K562 (cell line): ENCODE results near the gene TLX2. TPM values are rescaled to one million over a fixed set of nuclear protein-coding genes. Genes with fewer than 3 reads are reported as not detected.

Experiments
- ATF1 ChIP-seq, 2 experiments: fragments of 450-650 bp in 1 of 2; IDR thresholded peaks; 2 replicates each; pipeline ENCODE4 v1.6.1; 2016; ENCODE audit warnings: missing compliant biosample characterization in 1 of 2, missing genetic modification characterization in 1 of 2
- CHCHD3 ChIP-seq: fragments of 250-450 bp; sonication (Bioruptor Pico); IDR thresholded peaks from 2 replicates; pipeline ENCODE4 v2.1.2; 2022; ENCODE audit warnings: mild to moderate bottlenecking
- E2F4 ChIP-seq: sonication (generic); formaldehyde crosslinking; IDR thresholded peaks from 2 replicates; pipeline ENCODE4 v1.8.0; 2022; ENCODE audit warnings: mild to moderate bottlenecking, low read depth, missing genetic modification reagents
- EGR1 ChIP-seq: fragments of 450-650 bp; conservative IDR thresholded peaks from 2 replicates; pipeline ENCODE4 v1.6.1; 2017; ENCODE audit warnings: mild to moderate bottlenecking
- GATAD2A ChIP-seq: fragments of 450-650 bp; IDR thresholded peaks from 2 replicates; pipeline ENCODE4 v1.6.1; 2017
- GATAD2B ChIP-seq: fragments of 450-650 bp; IDR thresholded peaks from 2 replicates; pipeline ENCODE4 v1.6.1; 2017; ENCODE audit warnings: mild to moderate bottlenecking, borderline replicate concordance
- GTF2A2 ChIP-seq: IDR thresholded peaks from 2 replicates; pipeline ENCODE4 v1.6.1; 2016; ENCODE audit warnings: mild to moderate bottlenecking, missing genetic modification characterization, missing compliant biosample characterization
- HNRNPH1 ChIP-seq: fragments of 200-400 bp; formaldehyde crosslinking; optimal IDR thresholded peaks from 2 replicates; pipeline ENCODE3; 2017; ENCODE audit warnings: low read depth, mild to moderate bottlenecking, low read length, moderate library complexity
- MCM5 ChIP-seq: fragments of 450-650 bp; IDR thresholded peaks from 2 replicates; pipeline ENCODE4 v1.6.1; 2016; ENCODE audit warnings: low read depth
- NR2C2 ChIP-seq, 2 experiments: fragments of 200-800 bp in 1 of 2; sonication (Bioruptor generic) in 1 of 2; sonication (generic) in 1 of 2; formaldehyde crosslinking in 1 of 2; IDR thresholded peaks; 2 replicates each; pipeline versions ENCODE4 v1.6.1 to v1.8.0; 2016 to 2022; ENCODE audit warnings: mild to moderate bottlenecking in 1 of 2, missing compliant biosample characterization in 1 of 2, missing genetic modification characterization in 1 of 2, missing genetic modification reagents in 1 of 2
- PCBP2 ChIP-seq: fragments of 200-400 bp; formaldehyde crosslinking; IDR thresholded peaks from 2 replicates; pipeline ENCODE4 v1.6.1; 2018; ENCODE audit warnings: low read length, low read depth, mild to moderate bottlenecking, moderate library complexity; ENCODE audit not compliant: poor library complexity, severe bottlenecking
- POLR2AphosphoS2 ChIP-seq: IDR thresholded peaks from 2 replicates; pipeline ENCODE4 v1.6.1; 2012; ENCODE audit warnings: low read length, improper control_type of control experiment
- POLR2H ChIP-seq: IDR thresholded peaks from 2 replicates; pipeline ENCODE4 v1.6.1; 2016; ENCODE audit warnings: missing genetic modification characterization, low read depth, mild to moderate bottlenecking, control low read depth, missing compliant biosample characterization, moderate library complexity
- PURB ChIP-seq: sonication (generic); formaldehyde crosslinking; IDR thresholded peaks from 2 replicates; pipeline ENCODE4 v1.9.0; 2021; ENCODE audit warnings: low read depth, mild to moderate bottlenecking, missing genetic modification reagents
- SMARCA4 ChIP-seq: fragments of 450-650 bp; IDR thresholded peaks from 2 replicates; pipeline ENCODE4 v1.6.1; 2016
- SREBF2 ChIP-seq: sonication (generic); formaldehyde crosslinking; IDR thresholded peaks from 2 replicates; pipeline ENCODE4 v1.4.0; 2020; ENCODE audit warnings: mild to moderate bottlenecking, missing genetic modification reagents
- TAF9B ChIP-seq: fragments of 450-650 bp; IDR thresholded peaks from 2 replicates; pipeline ENCODE4 v1.6.1; 2018; ENCODE audit warnings: mild to moderate bottlenecking; ENCODE audit not compliant: partially characterized antibody
- TAL1 ChIP-seq: fragments of 450-650 bp; IDR thresholded peaks from 2 replicates; pipeline ENCODE4 v1.6.1; 2016; ENCODE audit warnings: mild to moderate bottlenecking
- TBL1XR1 ChIP-seq, 2 experiments: IDR thresholded peaks; 2 replicates each; pipeline ENCODE4 v1.6.1; 2012; ENCODE audit warnings: improper control_type of control experiment in 2 of 2, low read length in 2 of 2, mild to moderate bottlenecking in 1 of 2
- ZC3H11A ChIP-seq: IDR thresholded peaks from 2 replicates; pipeline ENCODE4 v1.6.1; 2012; ENCODE audit warnings: low read depth, low read length, improper control_type of control experiment
- ZC3H8 ChIP-seq: fragments of 450-650 bp; IDR thresholded peaks from 2 replicates; pipeline ENCODE4 v1.6.1; 2017
- polyA plus RNA-seq, 8 experiments: library from polyadenylated mRNA; depleted of rRNA in 4 of 8; stranded (reverse) in 5 of 8; unstranded in 3 of 8; fragments of >200 nt; fragmentation: Nextera tagmentation in 2 of 8; fragmentation: Illumina TruSeq in 1 of 8; extraction: Ambion mirVana in 2 of 8; extraction: Trizol in 1 of 8; gene quantifications; 2 replicates each; pipeline versions ENCODE4 v1.2.1 to v1.2.3, GENCODE V29; 2011 to 2014; ENCODE audit warnings: inconsistent platforms in 1 of 8, missing spikeins in 1 of 8
- total RNA-seq, 7 experiments: library from RNA; depleted of rRNA in 6 of 7; stranded (reverse); fragments of >200 nt in 6 of 7; fragmentation: Illumina TruSeq in 2 of 7; extraction: Trizol in 2 of 7; gene quantifications; 2 replicates each; pipeline versions ENCODE4 v1.2.1 to v1.2.3, GENCODE V29; 2011 to 2021; ENCODE audit warnings: low replicate concordance in 1 of 7
- TF ChIP-seq, protein P1 (sequence below): fragments of 250-450 bp; sonication (Bioruptor Pico); IDR thresholded peaks from 2 replicates; pipeline ENCODE4 v1.5.0; 2021
- TF ChIP-seq, protein P2 (sequence below): sonication (generic); formaldehyde crosslinking; IDR thresholded peaks from 2 replicates; pipeline ENCODE4 v1.8.0; 2022; ENCODE audit warnings: mild to moderate bottlenecking, missing genetic modification reagents
- TF ChIP-seq, protein P3 (sequence below): fragments of 250-450 bp; sonication (Bioruptor Pico); IDR thresholded peaks from 2 replicates; pipeline ENCODE4 v1.6.1; 2021; ENCODE audit warnings: mild to moderate bottlenecking

The TLX2 gene
- total and polyA plus RNA-seq, 9 of the 15 experiments (the other 6 are each of a cell fraction or from before 2014, with no cell fraction given): not detected

DNA sequence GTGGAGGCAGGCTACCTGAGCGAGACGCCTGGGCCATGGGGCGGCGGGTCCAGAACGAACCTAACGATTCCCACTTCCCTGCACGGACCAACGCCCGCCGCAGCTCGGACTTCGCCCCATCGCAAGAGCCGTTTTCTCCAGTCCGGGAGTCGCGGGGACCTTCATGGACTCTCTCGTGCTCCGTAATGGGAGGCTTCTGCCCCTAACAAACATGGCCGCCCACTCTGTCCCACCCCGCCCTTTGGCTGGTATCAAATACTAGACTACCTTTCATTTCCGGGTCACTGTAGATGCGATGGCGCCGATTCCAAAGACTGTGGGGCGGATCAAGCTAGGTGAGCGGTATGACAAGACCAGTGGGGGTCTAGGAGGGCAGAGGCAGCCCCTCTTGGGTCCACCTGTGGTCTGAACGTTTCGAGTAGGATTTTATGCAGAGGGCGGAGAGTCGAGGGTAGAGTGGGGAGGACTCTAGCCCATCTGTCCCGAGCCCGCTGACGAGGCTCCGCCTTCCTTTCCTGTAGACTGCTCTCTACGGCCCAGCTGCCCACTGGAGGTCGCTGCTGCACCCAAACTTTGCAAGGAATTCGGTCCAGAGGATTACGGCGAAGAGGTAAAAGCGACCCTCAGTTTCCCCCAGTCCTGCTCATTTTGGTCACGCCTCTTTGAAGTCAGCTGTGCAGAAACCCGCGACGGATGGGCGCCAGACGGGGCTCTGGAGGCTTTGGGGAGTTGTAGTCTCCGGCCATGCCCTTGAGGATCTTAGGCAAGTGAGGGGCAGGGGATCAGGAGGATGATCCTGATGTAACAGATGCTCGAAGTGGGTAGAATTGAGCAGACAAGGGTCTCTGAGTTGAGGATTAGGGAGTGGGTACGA lies 31.2 kb upstream of the TLX2 start, which contains the start of the genes CCDC142 and TTC31 (continued):
- peak; percentile 7 to 64; a peak in 1 of 4 replicates for TF ChIP-seq TBL1XR1 (IDR thresholded peaks at IDR 0.05; ENCODE audit: low read length in 2 of 2)
- peak; percentile 12; the same call in 1 of the 2 replicates for TF ChIP-seq POLR2H
- TF ChIP-seq ATF1 (CRISPR knock-in tag; IDR thresholded peaks at IDR 0.05): no peak
- peak; percentile 82 for TF ChIP-seq ATF1 (tag; IDR thresholded peaks at IDR 0.05)
- no peak for TF ChIP-seq PCBP2
- TF ChIP-seq, protein P1, sequence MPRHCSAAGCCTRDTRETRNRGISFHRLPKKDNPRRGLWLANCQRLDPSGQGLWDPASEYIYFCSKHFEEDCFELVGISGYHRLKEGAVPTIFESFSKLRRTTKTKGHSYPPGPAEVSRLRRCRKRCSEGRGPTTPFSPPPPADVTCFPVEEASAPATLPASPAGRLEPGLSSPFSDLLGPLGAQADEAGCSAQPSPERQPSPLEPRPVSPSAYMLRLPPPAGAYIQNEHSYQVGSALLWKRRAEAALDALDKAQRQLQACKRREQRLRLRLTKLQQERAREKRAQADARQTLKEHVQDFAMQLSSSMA: peak; percentile 13; the same call in 1 of the 2 replicates
- TF ChIP-seq, protein P2, sequence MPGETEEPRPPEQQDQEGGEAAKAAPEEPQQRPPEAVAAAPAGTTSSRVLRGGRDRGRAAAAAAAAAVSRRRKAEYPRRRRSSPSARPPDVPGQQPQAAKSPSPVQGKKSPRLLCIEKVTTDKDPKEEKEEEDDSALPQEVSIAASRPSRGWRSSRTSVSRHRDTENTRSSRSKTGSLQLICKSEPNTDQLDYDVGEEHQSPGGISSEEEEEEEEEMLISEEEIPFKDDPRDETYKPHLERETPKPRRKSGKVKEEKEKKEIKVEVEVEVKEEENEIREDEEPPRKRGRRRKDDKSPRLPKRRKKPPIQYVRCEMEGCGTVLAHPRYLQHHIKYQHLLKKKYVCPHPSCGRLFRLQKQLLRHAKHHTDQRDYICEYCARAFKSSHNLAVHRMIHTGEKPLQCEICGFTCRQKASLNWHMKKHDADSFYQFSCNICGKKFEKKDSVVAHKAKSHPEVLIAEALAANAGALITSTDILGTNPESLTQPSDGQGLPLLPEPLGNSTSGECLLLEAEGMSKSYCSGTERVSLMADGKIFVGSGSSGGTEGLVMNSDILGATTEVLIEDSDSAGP (CRISPR knock-in tag): no peak
- TF ChIP-seq MCM5: no peak
- no peak for TF ChIP-seq CHCHD3 (CRISPR knock-in tag)
- TF ChIP-seq SMARCA4: no peak
- TF ChIP-seq GATAD2B: no peak
- no peak for TF ChIP-seq TAL1
- TF ChIP-seq GTF2A2 (tag): no peak
- TF ChIP-seq TAF9B: peak; percentile 82
- TF ChIP-seq, protein P3, sequence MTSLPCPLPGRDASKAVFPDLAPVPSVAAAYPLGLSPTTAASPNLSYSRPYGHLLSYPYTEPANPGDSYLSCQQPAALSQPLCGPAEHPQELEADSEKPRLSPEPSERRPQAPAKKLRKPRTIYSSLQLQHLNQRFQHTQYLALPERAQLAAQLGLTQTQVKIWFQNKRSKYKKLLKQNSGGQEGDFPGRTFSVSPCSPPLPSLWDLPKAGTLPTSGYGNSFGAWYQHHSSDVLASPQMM (CRISPR knock-in tag): no peak
- peak; percentile 90; the same call in 1 of the 2 replicates for TF ChIP-seq SREBF2
- no peak for TF ChIP-seq EGR1
- no peak for TF ChIP-seq ZC3H11A
- TF ChIP-seq GATAD2A: 0 out of 2 replicates have a peak, but pooled peaks have one; percentile 9
- TF ChIP-seq NR2C2 (CRISPR knock-in tag; IDR thresholded peaks at IDR 0.05): peak; percentile 99
- TF ChIP-seq NR2C2 (tag; IDR thresholded peaks at IDR 0.05): peak; percentile 100
- peak; percentile 80; the same call in 1 of the 2 replicates for TF ChIP-seq POLR2AphosphoS2
- TF ChIP-seq ZC3H8: no peak
- TF ChIP-seq PURB (CRISPR knock-in tag): no peak
- TF ChIP-seq E2F4 (CRISPR knock-in tag): peak; percentile 68; the same call in 1 of the 2 replicates
- TF ChIP-seq HNRNPH1: no peak
